ENCODE measurements around the gene DSCAML1.

Gene DSCAML1

GRCh38 chr11:117632306-117632705 lies 164.7 kb downstream of the DSCAML1 start:
- H3K9me3 Mint-ChIP-seq: no peaks in the 10 kb centered on the region
- H3K36me3 Mint-ChIP-seq (ENCODE audit: low read depth): no peaks in the 10 kb centered on the region
- no peak for TF ChIP-seq CTCF (IDR thresholded peaks at IDR 0.05)
- H3K4me1 Mint-ChIP-seq: peaks cover 24% of the 10 kb centered on the region
- no peak overlapping the region for H3K27ac Mint-ChIP-seq
- H3K4me3 Mint-ChIP-seq: no peak overlapping the region
- H3K27me3 Mint-ChIP-seq (ENCODE audit: low read depth, poor library complexity): peaks cover 37% of the 10 kb centered on the region
- DNase-seq: no peak

GRCh38 chr11:117631336-117632140 lies 165.5 kb downstream of the DSCAML1 start:
- no peak for DNase-seq
- no peak overlapping the region for H3K4me3 Mint-ChIP-seq
- peaks cover 28% of the 10 kb centered on the region for H3K4me1 Mint-ChIP-seq
- TF ChIP-seq CTCF (IDR thresholded peaks at IDR 0.05): no peak
- no peaks in the 10 kb centered on the region for H3K9me3 Mint-ChIP-seq
- peaks cover 39% of the 10 kb centered on the region for H3K27me3 Mint-ChIP-seq (ENCODE audit: low read depth, poor library complexity)
- no peak overlapping the region for H3K27ac Mint-ChIP-seq
- H3K36me3 Mint-ChIP-seq (ENCODE audit: low read depth): no peaks in the 10 kb centered on the region

- H3K36me3 Mint-ChIP-seq (ENCODE audit: low read depth): no peaks in the 10 kb centered on the region
- peaks cover 15% of the 10 kb centered on the region for H3K4me1 Mint-ChIP-seq
- H3K27ac Mint-ChIP-seq: no peak overlapping the region
- peaks cover 46% of the 10 kb centered on the region for H3K27me3 Mint-ChIP-seq (ENCODE audit: low read depth, poor library complexity)
- H3K9me3 Mint-ChIP-seq: no peaks in the 10 kb centered on the region
- no peak for DNase-seq
- H3K4me3 Mint-ChIP-seq: no peak overlapping the region
- TF ChIP-seq CTCF (IDR thresholded peaks at IDR 0.05): no peak
These were observed 167.0 kb downstream of the DSCAML1 start for GRCh38 chr11:117629891-117630538.

GRCh38 chr11:117629146-117629545 lies 167.9 kb downstream of the DSCAML1 start:
- peaks cover 9% of the 10 kb centered on the region for H3K4me1 Mint-ChIP-seq
- H3K4me3 Mint-ChIP-seq: no peak overlapping the region
- no peak for TF ChIP-seq CTCF (IDR thresholded peaks at IDR 0.05)
- no peaks in the 10 kb centered on the region for H3K9me3 Mint-ChIP-seq
- no peaks in the 10 kb centered on the region for H3K36me3 Mint-ChIP-seq (ENCODE audit: low read depth)
- no peak for DNase-seq
- peaks cover 48% of the 10 kb centered on the region for H3K27me3 Mint-ChIP-seq (ENCODE audit: low read depth, poor library complexity)
- no peak overlapping the region for H3K27ac Mint-ChIP-seq

GRCh38 chr11:117627259-117627658 lies 169.8 kb downstream of the DSCAML1 start:
- Mint-ChIP-seq H3K4me1 (peaks cover 5% of the 10 kb centered on the region), H3K4me3 (no peak overlapping the region), H3K27ac (peak overlapping the region; percentile 50), H3K27me3 (ENCODE audit: low read depth, poor library complexity) (peaks cover 49% of the 10 kb centered on the region), H3K36me3 (ENCODE audit: low read depth) (no peaks in the 10 kb centered on the region), H3K9me3 (no peaks in the 10 kb centered on the region)
- no peak for TF ChIP-seq CTCF (IDR thresholded peaks at IDR 0.05)
- DNase-seq: no peak
